Prostate gland (tissue), 2 donors: ENCODE results near the gene BIRC5.

Experiments used
- CTCF ChIP-seq, 4 experiments: fragments of 200-600 bp in 2 of 4; fragments of 450-650 bp in 2 of 4; sonication (generic) in 2 of 4; IDR thresholded peaks; 1 replicate in 3 of 4; 2 replicates in 1 of 4; pipeline ENCODE4 v1.5.1; 2016 to 2019; ENCODE audit warnings: antibody characterized with exemption in 4 of 4, mild to moderate bottlenecking in 2 of 4, moderate library complexity in 2 of 4
- POLR2A ChIP-seq: fragments of 450-650 bp; IDR thresholded peaks from one replicate; pipeline ENCODE4 v1.6.1; 2016; ENCODE audit warnings: antibody characterized with exemption, mild to moderate bottlenecking
- POLR2AphosphoS5 ChIP-seq: sonication (generic); formaldehyde crosslinking; IDR thresholded peaks from one replicate; pipeline ENCODE4 v1.6.1; 2017; ENCODE audit warnings: antibody characterized with exemption

- TF ChIP-seq CTCF (IDR thresholded peaks at IDR 0.05) (no peak), POLR2AphosphoS5 (no peak), POLR2A (no peak)
Observed at GRCh38 chr17:78185981-78186691, 27.9 kb upstream of the BIRC5 start.
